Ovary (tissue), 9 donors: ENCODE data around the gene ALG6. TPM values are rescaled to one million over a fixed set of nuclear protein-coding genes. Genes with fewer than 3 reads are reported as not detected.

ENCODE experiments used
- DNase-seq, 5 donors: peaks; one replicate each; pipeline ENCODE4 v3.0.0-alpha.2; 2019 to 2020
- H3K27ac ChIP-seq, 2 donors: fragments of 200-600 bp; one replicate each; pipeline versions ENCODE4 v1.5.1 to v1.8.0; 2019 to 2022
- H3K27me3 ChIP-seq: fragments of 200-600 bp; one replicate; pipeline ENCODE4 v1.8.0; 2022
- H3K36me3 ChIP-seq: fragments of 200-600 bp; sonication (generic); one replicate; pipeline ENCODE4 v1.5.1; 2019
- H3K4me1 ChIP-seq: one replicate; pipeline ENCODE4 v1.8.1; 2013; ENCODE audit warnings: mild to moderate bottlenecking, moderate library complexity; ENCODE audit not compliant: insufficient read depth
- H3K4me3 ChIP-seq: fragments of 200-600 bp; sonication (generic); one replicate; pipeline ENCODE4 v1.5.1; 2017
- H3K9me3 ChIP-seq, 2 donors: fragments of 200-600 bp in 1 of 2; sonication (generic) in 1 of 2; one replicate each; pipeline versions ENCODE4 v1.5.1 to v1.8.1; 2013 to 2019; ENCODE audit warnings: mild to moderate bottlenecking in 1 of 2, moderate library complexity in 1 of 2
- CTCF ChIP-seq, 3 donors: fragments of 450-650 bp in 2 of 3; fragments of 200-600 bp in 1 of 3; IDR thresholded peaks; one replicate each; pipeline versions ENCODE4 v1.5.1 to v1.8.0; 2016 to 2022; ENCODE audit warnings: antibody characterized with exemption in 3 of 3, mild to moderate bottlenecking in 1 of 3
- EP300 ChIP-seq: sonication (generic); formaldehyde crosslinking; IDR thresholded peaks from one replicate; pipeline ENCODE4 v1.6.1; 2017; ENCODE audit warnings: antibody characterized with exemption
- POLR2A ChIP-seq: fragments of 450-650 bp; IDR thresholded peaks from one replicate; pipeline ENCODE4 v1.6.1; 2017; ENCODE audit warnings: antibody characterized with exemption, mild to moderate bottlenecking, moderate library complexity
- WGBS, 3 donors: extraction: QIAGEN DNeasy Blood & Tissue Kit in 1 of 3; methylation state at CpG; one replicate each; pipeline versions ENCODE4 v1.1.5 to v1.1.7; 2013 to 2017; 5-methylcytosine and 5-hydroxymethylcytosine counted together
- intact Hi-C, 4 donors: fragments of 100-400 bp; cut with DNase I; formaldehyde crosslinking; loops; one replicate each; pipeline versions ENCODE4 v1.11.0 to v1.15.1; 2022 to 2023
- polyA plus RNA-seq, 2 donors: library from polyadenylated mRNA; stranded (reverse); fragments of 200-250 nt in 1 of 2; fragments of 350-450 nt in 1 of 2; fragmentation: Illumina TruSeq in 1 of 2; extraction: RNeasy Lipid Tissue Mini Kit (QIAGEN cat#74804) in 1 of 2; gene quantifications; one replicate each; pipeline ENCODE4 v1.2.3, GENCODE V29; 2013 to 2014
- total RNA-seq, 7 donors: library from RNA; depleted of rRNA in 2 of 7; stranded (reverse); fragments of >200 nt in 2 of 7; fragmentation: NEBNext Ultra II Directional in 3 of 7; extraction: Animal tissue kit (Norgen Biotek cat#: 25700) in 3 of 7; gene quantifications; one replicate each; pipeline versions ENCODE4 v1.1.0 to v1.2.4, GENCODE V29; 2016 to 2023
- donor health status: DM: no; HTN: no; CAD: no; lungs with moderate emphysema.
- donor health status: DM: no; HTN: no; CAD: no.
- donor health status: Bipolar disorder and iron deficiency.
- donor health status: DM: yes; HTN: yes; CAD: no.
- donor health status: DM: no; HTN: no; CAD: no.
- donor health status: DM: yes; HTN: yes; CAD: no.

The ALG6 gene
- total and polyA plus RNA-seq, 9 donors: 6.6 to 14.2 (median 9.1) TPM

DNA sequence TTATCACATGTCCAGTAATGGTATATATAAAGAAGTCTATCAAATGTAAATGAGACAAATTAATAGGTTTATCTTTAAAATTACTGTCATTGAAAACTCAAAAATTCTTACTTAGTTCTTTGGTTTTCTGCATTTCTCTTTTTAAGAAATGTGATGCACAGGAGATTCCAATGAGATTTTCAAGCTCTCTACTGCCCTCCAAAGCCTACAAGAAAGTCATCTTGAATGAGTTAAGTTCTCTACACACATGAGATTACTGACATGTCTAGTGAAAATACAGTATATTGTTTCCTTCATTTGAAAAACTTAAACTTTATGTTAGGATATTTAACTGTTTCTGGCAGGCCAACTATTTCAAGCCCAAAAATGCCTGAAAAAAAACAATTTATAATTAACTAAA is 86.8 kb downstream of the ALG6 start:
- intact Hi-C loops: no loop called here
- no peaks in the 10 kb centered on the region for H3K9me3 ChIP-seq
- TF ChIP-seq CTCF (IDR thresholded peaks at IDR 0.05) (no peak), EP300 (no peak), POLR2A (no peak)
- no peaks in the 10 kb centered on the region for H3K4me1 ChIP-seq
- no peak for DNase-seq
- H3K4me3 ChIP-seq: no peak overlapping the region
- no peaks in the 10 kb centered on the region for H3K36me3 ChIP-seq
- no peak overlapping the region for H3K27ac ChIP-seq
- H3K27me3 ChIP-seq: no peaks in the 10 kb centered on the region

- Histone ChIP-seq H3K27ac (no peak overlapping the region), H3K27me3 (no peaks in the 10 kb centered on the region), H3K4me3 (no peak overlapping the region), H3K4me1 (no peaks in the 10 kb centered on the region), H3K9me3 (no peaks in the 10 kb centered on the region), H3K36me3 (no peaks in the 10 kb centered on the region)
- TF ChIP-seq EP300 (no peak), CTCF (IDR thresholded peaks at IDR 0.05) (no peak), POLR2A (no peak)
- intact Hi-C loops: no loop called here
- DNase-seq: no peak
Observed at GRCh38 chr1:63458750-63459149, 91.3 kb downstream of the ALG6 start.

DNA sequence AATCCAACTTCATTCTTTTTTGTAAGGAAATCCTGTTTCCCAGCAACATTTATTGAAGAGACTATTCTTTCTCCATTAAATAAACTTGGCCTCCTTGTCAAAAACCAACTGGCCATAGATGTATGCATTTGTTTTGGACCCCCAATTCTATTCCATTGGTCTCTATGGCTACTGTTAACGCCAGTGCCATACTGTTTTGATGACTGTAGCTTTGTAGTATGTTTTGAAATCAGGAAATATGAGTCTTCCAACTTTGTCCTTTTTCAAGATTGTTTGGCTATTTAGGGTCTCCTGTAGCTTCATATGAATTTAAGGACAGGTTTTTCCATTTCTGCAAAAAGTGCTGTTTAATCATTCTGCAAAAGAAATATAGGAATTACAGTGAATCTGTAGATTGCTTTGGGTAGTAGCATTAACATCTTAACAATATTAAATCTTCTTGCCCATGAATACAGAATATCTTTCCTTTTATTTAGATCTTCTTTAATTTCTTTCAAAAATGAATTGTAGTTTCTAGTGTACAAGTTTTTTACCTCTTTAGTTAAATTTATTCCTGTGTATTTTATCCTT is 94.3 kb downstream of the ALG6 start:
- Histone ChIP-seq H3K36me3 (no peaks in the 10 kb centered on the region), H3K9me3 (no peaks in the 10 kb centered on the region), H3K27me3 (no peaks in the 10 kb centered on the region), H3K4me3 (no peak overlapping the region), H3K27ac (no peak overlapping the region), H3K4me1 (no peaks in the 10 kb centered on the region)
- 100% methylated on average over 1 of the region's 1 CpG for WGBS, 3 donors
- intact Hi-C loops: no loop called here
- no peak for TF ChIP-seq EP300
- no peak for TF ChIP-seq CTCF (IDR thresholded peaks at IDR 0.05)
- TF ChIP-seq POLR2A: no peak
- no peak for DNase-seq

DNA sequence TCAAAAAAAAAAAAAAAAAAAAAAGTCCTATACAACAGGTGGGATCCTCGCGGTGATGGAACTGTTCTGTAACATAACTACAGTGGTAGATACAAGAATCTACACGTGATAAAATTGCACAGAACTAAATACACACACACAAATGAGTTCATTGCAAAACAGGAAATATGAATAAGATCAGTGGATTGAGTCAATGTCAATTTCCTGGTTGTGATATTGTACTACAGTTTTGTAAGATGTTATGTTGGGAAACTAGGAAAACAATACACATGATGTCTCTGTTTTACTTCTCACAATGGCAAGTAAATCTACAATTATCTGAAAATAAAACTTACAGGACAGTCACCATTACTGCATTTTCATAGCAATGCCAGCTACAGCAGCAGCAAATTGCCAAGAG is 95.8 kb downstream of the ALG6 start:
- Histone ChIP-seq H3K27ac (no peak overlapping the region), H3K27me3 (no peaks in the 10 kb centered on the region), H3K9me3 (no peaks in the 10 kb centered on the region), H3K4me3 (no peak overlapping the region), H3K4me1 (no peaks in the 10 kb centered on the region), H3K36me3 (no peaks in the 10 kb centered on the region)
- no peak for DNase-seq
- TF ChIP-seq CTCF (IDR thresholded peaks at IDR 0.05): no peak
- TF ChIP-seq POLR2A: no peak
- TF ChIP-seq EP300: no peak
- 89 to 90% (median 90%) methylated on average over 3 of the region's 3 CpGs for WGBS, 3 donors
- intact Hi-C loops: no loop called here
